Stomach (tissue), 9 donors: ENCODE data around the gene ACSL4. TPM values are rescaled to one million over a fixed set of nuclear protein-coding genes. Genes with fewer than 3 reads are reported as not detected.

Source experiments
- DNase-seq, 2 donors: peaks; one replicate each; pipeline versions ENCODE4 v3.0.0 to v3.0.0-alpha.2; 2013 to 2019
- H3K27ac ChIP-seq, 5 donors: fragments of 200-600 bp in 4 of 5; sonication (generic) in 4 of 5; one replicate each; pipeline ENCODE4 v1.5.1; 2013 to 2019; ENCODE audit warnings: mild to moderate bottlenecking in 1 of 5, moderate library complexity in 1 of 5
- H3K27me3 ChIP-seq, 3 donors: fragments of 200-600 bp; sonication (generic); one replicate each; pipeline ENCODE4 v1.5.1; 2017 to 2019; ENCODE audit warnings: mixed run types in 1 of 3
- H3K36me3 ChIP-seq, 4 donors: fragments of 200-600 bp; sonication (generic); 1 replicate in 3 of 4; 2 replicates in 1 of 4; pipeline ENCODE4 v1.5.1; 2016 to 2019
- H3K4me1 ChIP-seq, 4 donors: fragments of 200-600 bp; sonication (generic); one replicate each; pipeline ENCODE4 v1.5.1; 2016 to 2019
- H3K4me3 ChIP-seq, 4 donors: fragments of 200-600 bp; sonication (generic) in 3 of 4; one replicate each; pipeline ENCODE4 v1.5.1; 2016 to 2019; ENCODE audit warnings: mild to moderate bottlenecking in 1 of 4
- H3K9me3 ChIP-seq, 4 donors: fragments of 200-600 bp; sonication (generic); one replicate each; pipeline ENCODE4 v1.5.1; 2016 to 2019
- EP300 ChIP-seq: sonication (generic); formaldehyde crosslinking; IDR thresholded peaks from one replicate; pipeline ENCODE4 v1.6.1; 2017; ENCODE audit warnings: antibody characterized with exemption
- POLR2A ChIP-seq, 4 donors: fragments of 450-650 bp; IDR thresholded peaks; one replicate each; pipeline ENCODE4 v1.6.1; 2016; ENCODE audit warnings: antibody characterized with exemption in 4 of 4, control low read depth in 2 of 4, mild to moderate bottlenecking in 1 of 4, moderate library complexity in 1 of 4
- POLR2AphosphoS5 ChIP-seq, 3 donors: sonication (generic); formaldehyde crosslinking; IDR thresholded peaks; one replicate each; pipeline ENCODE4 v1.6.1; 2016; ENCODE audit warnings: antibody characterized with exemption in 3 of 3
- WGBS, 5 donors: extraction: QIAGEN DNeasy Blood & Tissue Kit in 3 of 5; methylation state at CpG; one replicate each; pipeline versions ENCODE4 v1.1.5 to v1.1.7; 2013 to 2018; 5-methylcytosine and 5-hydroxymethylcytosine counted together
- intact Hi-C: fragments of 100-400 bp; cut with DNase I; formaldehyde crosslinking; loops from one replicate; pipeline ENCODE4 v1.15.1; 2023; ENCODE audit warnings: low total_unique reads
- polyA plus RNA-seq, 3 donors: library from polyadenylated mRNA; stranded (reverse); fragments of 200-250 nt; gene quantifications; one replicate each; pipeline ENCODE4 v1.2.3, GENCODE V29; 2013
- total RNA-seq, 5 donors: library from RNA; depleted of rRNA; stranded (reverse); fragments of >200 nt; gene quantifications; one replicate each; pipeline versions ENCODE4 v1.1.0 to v1.2.3, GENCODE V29; 2014 to 2016
- TF ChIP-seq, protein P1 (sequence below), 7 experiments: fragments of 450-650 bp in 4 of 7; fragments of 200-600 bp in 3 of 7; sonication (generic) in 3 of 7; IDR thresholded peaks; one replicate each; pipeline ENCODE4 v1.5.1; 2016 to 2019; ENCODE audit warnings: antibody characterized with exemption in 7 of 7, control low read depth in 2 of 7, mild to moderate bottlenecking in 1 of 7
- donor health status: healthy with polysubstance abuse.
- donor health status: Bipolar disorder and iron deficiency.
- donor health status: healthy.

ACSL4 gene
- total and polyA plus RNA-seq, 8 donors, result 4.1 to 53.4 (median 34.1) TPM

DNA sequence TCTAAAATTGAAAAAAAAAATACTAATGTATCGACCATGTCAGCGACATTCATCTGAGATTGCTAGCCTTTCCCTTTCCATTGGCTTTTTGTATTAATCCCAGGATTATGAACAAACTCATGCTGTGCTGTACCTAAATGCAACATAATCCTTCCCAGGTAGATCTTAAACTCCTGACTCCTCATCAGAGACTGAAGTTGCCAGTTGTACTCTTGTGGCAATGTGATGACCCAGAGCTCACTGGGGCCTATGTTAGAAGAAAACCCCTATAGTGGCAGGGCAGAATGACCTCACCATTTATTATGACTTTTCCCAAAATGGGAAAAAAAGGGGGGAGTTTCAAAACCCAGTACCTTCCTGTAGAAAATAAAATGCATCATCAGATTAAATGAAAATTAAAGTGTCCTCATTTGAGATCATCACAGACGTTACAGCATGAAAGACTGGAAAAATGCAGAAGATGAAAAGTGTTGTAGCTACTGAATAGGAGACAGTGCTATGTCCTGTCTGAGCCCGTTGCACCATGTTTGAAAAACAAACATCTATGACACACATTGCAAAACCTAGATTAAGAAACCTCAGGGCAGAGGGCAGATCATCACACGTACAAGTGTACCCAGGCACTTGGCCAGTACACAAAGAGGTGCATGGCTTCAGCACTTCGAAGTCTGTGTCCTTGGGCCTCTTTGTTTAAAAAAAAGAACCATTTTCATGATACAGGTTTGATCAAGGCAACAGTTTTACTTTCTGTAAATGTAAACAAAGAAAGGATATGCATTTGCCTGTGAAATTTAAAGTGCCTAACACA is 6.8 kb upstream of the ACSL4 start:
- TF ChIP-seq POLR2A (IDR thresholded peaks at IDR 0.05) (no peak), EP300 (no peak), POLR2AphosphoS5 (IDR thresholded peaks at IDR 0.05) (peak in 1 of 3 donors; percentile 47)
- peak overlapping the region in 1 of 5 donors; percentile 33 for H3K27ac ChIP-seq
- H3K27me3 ChIP-seq, result no peaks in the 10 kb centered on the region
- no peak for DNase-seq
- no peaks in the 10 kb centered on the region for H3K36me3 ChIP-seq
- no peaks in the 10 kb centered on the region for H3K9me3 ChIP-seq
- intact Hi-C loops, result no loop called here
- WGBS, 5 donors, result 45 to 59% (median 52%) methylated on average over 6 of the region's 6 CpGs
- H3K4me1 ChIP-seq, result no peaks in the 10 kb centered on the region
- H3K4me3 ChIP-seq, result no peak overlapping the region

DNA sequence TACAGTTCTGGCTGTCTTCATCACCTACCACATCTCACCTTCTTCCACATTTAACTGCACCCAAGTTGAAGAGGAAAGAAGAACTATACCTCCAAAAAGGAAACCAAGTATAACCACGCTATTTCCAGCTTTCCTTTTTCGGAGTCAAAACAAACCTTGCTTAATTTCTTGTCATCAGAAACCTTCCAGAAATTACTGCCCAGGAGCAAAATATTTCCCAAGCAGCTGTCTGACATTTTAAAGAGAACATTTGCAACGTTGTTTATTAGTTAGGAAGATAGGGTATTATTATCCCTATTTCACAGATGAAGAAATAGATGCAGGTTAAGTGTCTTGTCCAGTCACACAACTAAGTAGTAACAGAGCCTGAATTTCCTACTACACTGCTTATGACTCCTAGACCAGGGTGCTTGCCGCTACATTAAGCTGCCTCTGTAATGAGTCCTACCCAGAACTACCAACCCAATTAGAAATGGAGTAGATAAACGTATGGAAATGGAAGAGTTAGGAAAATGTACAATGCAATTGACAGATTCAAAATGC is 2.2 kb upstream of the ACSL4 start:
- no peaks in the 10 kb centered on the region for H3K27me3 ChIP-seq
- peak overlapping the region in 2 of 5 donors; percentile 7 to 88 for H3K27ac ChIP-seq
- H3K4me1 ChIP-seq, result peaks cover 0 to 4% (median 0%) of the 10 kb centered on the region in 4 donors
- H3K4me3 ChIP-seq, result no peak overlapping the region
- no peaks in the 10 kb centered on the region for H3K36me3 ChIP-seq
- WGBS, 5 donors, result 65 to 78% (median 73%) methylated on average over 5 of the region's 5 CpGs
- intact Hi-C loops, result no loop called here
- TF ChIP-seq, protein P1, sequence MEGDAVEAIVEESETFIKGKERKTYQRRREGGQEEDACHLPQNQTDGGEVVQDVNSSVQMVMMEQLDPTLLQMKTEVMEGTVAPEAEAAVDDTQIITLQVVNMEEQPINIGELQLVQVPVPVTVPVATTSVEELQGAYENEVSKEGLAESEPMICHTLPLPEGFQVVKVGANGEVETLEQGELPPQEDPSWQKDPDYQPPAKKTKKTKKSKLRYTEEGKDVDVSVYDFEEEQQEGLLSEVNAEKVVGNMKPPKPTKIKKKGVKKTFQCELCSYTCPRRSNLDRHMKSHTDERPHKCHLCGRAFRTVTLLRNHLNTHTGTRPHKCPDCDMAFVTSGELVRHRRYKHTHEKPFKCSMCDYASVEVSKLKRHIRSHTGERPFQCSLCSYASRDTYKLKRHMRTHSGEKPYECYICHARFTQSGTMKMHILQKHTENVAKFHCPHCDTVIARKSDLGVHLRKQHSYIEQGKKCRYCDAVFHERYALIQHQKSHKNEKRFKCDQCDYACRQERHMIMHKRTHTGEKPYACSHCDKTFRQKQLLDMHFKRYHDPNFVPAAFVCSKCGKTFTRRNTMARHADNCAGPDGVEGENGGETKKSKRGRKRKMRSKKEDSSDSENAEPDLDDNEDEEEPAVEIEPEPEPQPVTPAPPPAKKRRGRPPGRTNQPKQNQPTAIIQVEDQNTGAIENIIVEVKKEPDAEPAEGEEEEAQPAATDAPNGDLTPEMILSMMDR (IDR thresholded peaks at IDR 0.05), result no peak
- TF ChIP-seq POLR2A (IDR thresholded peaks at IDR 0.05) (no peak), EP300 (no peak), POLR2AphosphoS5 (IDR thresholded peaks at IDR 0.05) (no peak)
- H3K9me3 ChIP-seq, result no peaks in the 10 kb centered on the region
- DNase-seq, result no peak

DNA sequence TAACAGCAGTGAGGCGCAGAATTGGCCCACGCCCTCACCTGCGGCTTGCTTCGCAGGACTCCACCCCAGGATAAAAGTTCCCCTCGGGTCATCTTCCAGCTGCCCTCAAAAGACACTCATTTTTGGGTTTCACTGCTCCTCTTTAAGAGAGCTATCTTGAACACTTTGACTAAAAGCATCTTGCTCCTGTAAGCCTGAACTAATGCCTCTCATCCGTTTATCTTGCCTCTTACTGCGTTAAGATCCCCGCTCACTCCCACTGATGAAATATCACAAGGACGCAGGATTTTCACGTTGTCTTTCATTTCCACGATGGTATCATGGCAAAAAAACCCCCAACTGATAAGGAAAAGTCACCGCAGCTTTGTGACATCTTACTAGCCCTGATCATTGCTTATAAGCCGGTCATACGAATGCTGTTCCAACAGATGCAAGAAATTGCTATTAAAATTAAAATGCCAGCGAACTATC is 591 bp upstream of the ACSL4 start:
- intact Hi-C loops, result no loop called here
- H3K36me3 ChIP-seq, result no peaks in the 10 kb centered on the region
- H3K4me3 ChIP-seq, result peak overlapping the region; percentile 51 to 69 (median 63)
- TF ChIP-seq, protein P1 (IDR thresholded peaks at IDR 0.05), result no peak
- TF ChIP-seq POLR2AphosphoS5 (IDR thresholded peaks at IDR 0.05) (no peak), POLR2A (IDR thresholded peaks at IDR 0.05) (no peak), EP300 (no peak)
- H3K4me1 ChIP-seq, result peaks cover 0 to 4% (median 0%) of the 10 kb centered on the region in 4 donors
- no peaks in the 10 kb centered on the region for H3K9me3 ChIP-seq
- no peaks in the 10 kb centered on the region for H3K27me3 ChIP-seq
- WGBS, 5 donors, result 20 to 47% (median 26%) methylated on average over 10 to 15 of the region's 15 CpGs
- peak overlapping the region; percentile 87 to 94 (median 88) for H3K27ac ChIP-seq
- no peak for DNase-seq

DNA sequence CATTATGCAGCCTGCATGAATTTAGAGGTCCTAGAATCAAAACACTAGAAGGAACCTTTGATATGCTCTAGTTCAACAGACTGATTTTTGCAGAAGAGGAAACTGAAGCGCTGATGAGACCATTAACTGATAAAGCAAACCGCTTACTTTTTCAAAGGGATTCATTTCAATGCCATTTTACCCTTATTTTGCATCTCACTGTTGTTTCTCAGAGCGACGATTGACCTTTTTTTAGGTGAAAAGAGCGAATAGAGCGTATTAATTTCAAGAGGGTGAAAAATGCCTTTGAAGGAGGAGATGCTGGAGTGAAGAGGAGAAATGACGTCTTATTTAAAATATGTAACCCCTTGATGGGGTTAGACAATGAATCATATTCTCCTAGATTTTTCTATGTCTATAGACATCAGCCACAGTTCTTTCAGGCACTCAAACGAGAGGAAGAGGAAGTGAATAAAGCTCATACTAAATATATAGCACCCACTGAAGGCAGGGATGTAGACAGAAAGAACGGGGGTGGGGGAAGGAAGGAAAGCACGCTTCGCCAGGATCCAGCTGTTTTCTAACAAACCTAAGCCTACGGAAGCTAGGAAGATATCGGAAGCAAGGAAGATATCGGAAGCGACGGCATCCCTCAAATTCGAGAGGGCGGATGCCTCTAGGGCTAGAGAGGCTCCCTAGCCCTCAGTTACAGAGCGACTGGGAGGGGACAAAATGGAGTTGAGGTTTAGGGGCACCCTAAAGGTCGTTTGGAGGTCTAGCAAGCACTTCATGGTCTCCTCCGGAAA is 848 bp downstream of the ACSL4 start:
- H3K27ac ChIP-seq, result peak overlapping the region; percentile 84 to 94 (median 88)
- DNase-seq, result peak in 1 of 2 donors; percentile 39
- TF ChIP-seq POLR2A (IDR thresholded peaks at IDR 0.05), result no peak
- TF ChIP-seq, protein P1 (IDR thresholded peaks at IDR 0.05), result no peak
- TF ChIP-seq EP300, result no peak
- H3K4me1 ChIP-seq, result peaks cover 0 to 10% (median 5%) of the 10 kb centered on the region in 4 donors
- H3K36me3 ChIP-seq, result no peaks in the 10 kb centered on the region
- 7 to 40% (median 9%) methylated on average over 19 to 21 of the region's 21 CpGs for WGBS, 5 donors
- intact Hi-C loops, result no loop called here
- peak overlapping the region; percentile 51 to 69 (median 63) for H3K4me3 ChIP-seq
- H3K9me3 ChIP-seq, result no peaks in the 10 kb centered on the region
- no peaks in the 10 kb centered on the region for H3K27me3 ChIP-seq
